Measurements from ENCODE around the gene TSPEAR.
"Not testable (repeated sequence)": the region's sequence is repeated elsewhere in the genome, so short reads cannot be mapped to it uniquely, and the experiment has no call there.

The TSPEAR gene

GRCh38 chr21:44484498-44485253 lies 226.7 kb downstream of the TSPEAR start:
- DNase-seq (ENCODE audit: low spot score) = no peak

GRCh38 chr21:44483288-44484237 lies 227.8 kb downstream of the TSPEAR start:
- DNase-seq (ENCODE audit: low spot score) = peak; percentile 25

GRCh38 chr21:44482581-44483287 lies 228.6 kb downstream of the TSPEAR start:
- DNase-seq (ENCODE audit: low spot score) = no peak

- DNase-seq (ENCODE audit: low spot score) = no peak
Measured at GRCh38 chr21:44480200-44481053, 230.9 kb downstream of the TSPEAR start.

- not testable (repeated sequence) for DNase-seq (ENCODE audit: low spot score)
Measured at GRCh38 chr21:44479556-44480199, 231.7 kb downstream of the TSPEAR start.

GRCh38 chr21:44478801-44479167 lies 232.6 kb downstream of the TSPEAR start:
- no peak for DNase-seq (ENCODE audit: low spot score)

- DNase-seq (ENCODE audit: low spot score) = no peak
Measured at GRCh38 chr21:44478124-44478800, 233.1 kb downstream of the TSPEAR start.

- no peak for DNase-seq (ENCODE audit: low spot score)
Measured at GRCh38 chr21:44477712-44478111, 233.7 kb downstream of the TSPEAR start.

- DNase-seq (ENCODE audit: low spot score) = no peak
Measured at GRCh38 chr21:44477131-44477530, 234.2 kb downstream of the TSPEAR start.

- DNase-seq (ENCODE audit: low spot score) = no peak
Measured at GRCh38 chr21:44475266-44475845, 236.0 kb downstream of the TSPEAR start.

GRCh38 chr21:44473915-44474555 lies 237.3 kb downstream of the TSPEAR start:
- no peak for DNase-seq (ENCODE audit: low spot score)

- no peak for DNase-seq (ENCODE audit: low spot score)
Measured at GRCh38 chr21:44471996-44472395, 239.4 kb downstream of the TSPEAR start.

- DNase-seq (ENCODE audit: low spot score) = no peak
Measured at GRCh38 chr21:44471341-44471740, 240.0 kb downstream of the TSPEAR start.

GRCh38 chr21:44467859-44468195 lies 243.5 kb downstream of the TSPEAR start:
- DNase-seq (ENCODE audit: low spot score) = no peak

- DNase-seq (ENCODE audit: low spot score) = no peak
Measured at GRCh38 chr21:44466996-44467858, 244.1 kb downstream of the TSPEAR start.

GRCh38 chr21:44466351-44466954 lies 244.9 kb downstream of the TSPEAR start:
- DNase-seq (ENCODE audit: low spot score) = no peak

- DNase-seq (ENCODE audit: low spot score) = no peak
Measured at GRCh38 chr21:44464351-44464750, 247.0 kb downstream of the TSPEAR start.

- DNase-seq (ENCODE audit: low spot score) = no peak
Measured at GRCh38 chr21:44463724-44464123, 247.6 kb downstream of the TSPEAR start.

All from AG08395 (cell line).